Islet of Langerhans (tissue), 1 donor: Measurements from ENCODE around the gene SPOP.

Experiments used
- FAIRE-seq: peaks from one replicate; lab custom pipeline; 2011; peaks lifted over from hg19 to GRCh38; lab: Jason Lieb, UNC

SPOP gene

GRCh38 chr17:49583889-49584288 lies 94.0 kb downstream of the SPOP start:
- FAIRE-seq: no peak

DNA sequence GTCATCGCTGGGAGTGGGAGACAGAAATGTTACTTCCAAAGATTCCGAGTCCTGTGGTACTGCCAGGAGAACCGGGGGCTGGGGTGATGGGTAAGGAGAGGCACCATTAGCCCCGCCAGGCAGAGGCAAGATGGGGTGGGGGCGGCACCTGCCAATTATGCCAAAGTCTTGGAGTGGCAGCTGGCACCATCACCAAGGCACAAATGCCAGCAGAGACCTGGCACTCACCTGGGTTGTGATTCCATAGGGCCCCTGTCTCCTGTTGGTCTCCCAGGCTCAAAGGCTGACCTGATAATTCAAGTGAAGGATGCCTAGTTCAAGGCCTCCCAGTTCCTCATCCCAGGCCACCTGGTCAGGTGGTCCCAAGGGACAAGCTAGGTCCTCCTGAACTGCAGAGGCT lies 94.7 kb downstream of the SPOP start:
- FAIRE-seq: no peak

GRCh38 chr17:49582789-49583188 lies 95.1 kb downstream of the SPOP start:
- no peak for FAIRE-seq

DNA sequence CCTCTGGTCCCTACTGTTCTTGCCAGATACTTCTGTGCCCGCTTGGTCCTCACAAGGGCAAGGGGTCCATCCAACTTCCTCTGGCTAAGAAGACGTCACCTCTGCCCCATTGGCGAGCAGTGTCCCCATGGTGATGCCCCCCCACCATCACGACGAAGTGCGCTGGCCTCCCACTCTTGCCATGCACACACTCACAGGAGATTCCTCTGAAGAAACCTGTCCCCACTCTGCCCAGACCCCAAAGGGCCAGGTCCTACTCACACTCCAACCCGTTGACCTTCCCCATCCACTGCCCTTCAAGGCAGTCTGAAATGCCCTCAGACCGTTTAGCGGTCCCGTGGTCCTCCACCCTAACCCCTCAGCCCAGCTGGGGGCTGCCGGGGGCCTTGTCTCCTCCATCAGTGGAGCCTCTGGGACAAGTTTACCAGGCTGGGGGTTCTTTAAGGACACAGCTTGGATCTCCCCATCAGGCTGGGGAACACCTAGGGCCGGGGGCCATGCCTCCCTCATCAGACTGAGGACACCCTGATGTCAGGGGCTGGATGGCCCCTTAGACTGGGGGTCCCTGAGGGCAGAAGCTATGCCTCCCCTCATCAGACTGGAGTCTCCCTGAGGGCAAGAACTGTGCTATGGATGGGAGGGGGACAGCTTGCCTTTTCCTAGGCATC lies 95.7 kb downstream of the SPOP start:
- FAIRE-seq: no peak

GRCh38 chr17:49581648-49581998 lies 96.3 kb downstream of the SPOP start:
- no peak for FAIRE-seq

- FAIRE-seq: no peak
Measured at GRCh38 chr17:49580981-49581647, 96.8 kb downstream of the SPOP start.

DNA sequence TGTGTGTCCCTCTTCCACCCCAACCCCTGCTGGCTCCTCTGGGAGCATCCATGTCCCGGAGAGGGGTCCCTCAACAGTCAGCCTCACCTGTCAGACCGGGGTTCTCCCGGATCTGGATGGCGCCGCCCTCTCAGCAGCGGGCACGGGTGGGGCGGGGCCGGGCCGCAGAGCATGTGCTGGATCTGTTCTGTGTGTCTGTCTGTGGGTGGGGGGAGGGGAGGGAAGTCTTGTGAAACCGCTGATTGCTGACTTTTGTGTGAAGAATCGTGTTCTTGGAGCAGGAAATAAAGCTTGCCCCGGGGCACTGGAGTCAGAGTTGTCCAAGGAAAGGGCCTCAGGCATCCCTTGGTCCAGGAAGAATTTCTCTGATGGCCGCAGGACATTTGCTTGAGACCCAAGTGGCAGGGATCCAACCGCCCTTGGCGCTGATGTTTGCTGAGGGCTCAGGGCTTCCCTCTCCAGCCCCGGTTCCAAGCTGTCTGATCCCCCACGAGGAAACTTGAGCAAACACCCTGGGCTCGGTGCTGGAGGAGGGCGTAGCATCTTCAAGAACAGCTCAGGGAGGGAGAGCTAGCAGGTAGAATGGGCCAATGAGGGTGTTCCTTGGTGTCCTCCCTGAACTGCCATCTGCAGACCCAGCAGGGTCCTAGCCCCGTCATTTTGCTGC lies 97.7 kb downstream of the SPOP start:
- FAIRE-seq: no peak

- no peak for FAIRE-seq
Measured at GRCh38 chr17:49579522-49579921, 98.4 kb downstream of the SPOP start.

- no peak for FAIRE-seq
Measured at GRCh38 chr17:49578952-49579500, 98.9 kb downstream of the SPOP start.

- FAIRE-seq: no peak
Measured at GRCh38 chr17:49578414-49578813, 99.5 kb downstream of the SPOP start.

DNA sequence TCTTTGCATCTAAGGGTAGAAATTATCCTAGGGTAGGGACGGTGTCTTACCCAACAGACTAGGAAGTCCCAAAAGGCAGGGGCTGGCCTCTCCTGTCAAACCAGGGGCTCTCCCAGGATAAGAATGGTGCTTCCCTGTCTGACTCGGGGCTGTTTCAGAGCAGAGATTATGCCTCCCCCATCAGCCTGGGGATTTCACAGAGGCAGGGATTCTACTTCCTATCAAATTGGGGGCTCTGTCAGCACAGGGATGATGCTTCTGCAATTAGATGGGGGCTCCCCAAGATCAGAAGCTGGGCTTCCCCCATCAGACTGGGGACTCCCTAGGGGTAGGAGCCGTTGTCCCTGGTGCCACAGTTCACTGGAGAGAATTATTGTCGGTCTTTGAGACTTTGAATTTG lies 99.9 kb downstream of the SPOP start:
- no peak for FAIRE-seq

DNA sequence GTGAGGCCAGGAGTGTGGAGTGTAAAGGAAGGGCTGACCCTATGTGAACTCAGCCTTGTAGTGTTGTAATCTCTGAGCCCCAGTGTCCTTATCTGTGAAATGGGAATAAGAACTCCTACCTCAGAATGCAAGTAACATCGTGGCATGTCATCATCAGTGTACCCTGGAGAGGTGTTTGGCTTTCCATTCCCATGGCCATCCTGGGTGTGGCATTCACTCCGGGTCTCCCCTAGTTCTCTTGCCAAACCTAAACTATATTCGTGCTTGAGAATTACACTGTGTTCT lies 100.3 kb downstream of the SPOP start:
- FAIRE-seq: no peak

DNA sequence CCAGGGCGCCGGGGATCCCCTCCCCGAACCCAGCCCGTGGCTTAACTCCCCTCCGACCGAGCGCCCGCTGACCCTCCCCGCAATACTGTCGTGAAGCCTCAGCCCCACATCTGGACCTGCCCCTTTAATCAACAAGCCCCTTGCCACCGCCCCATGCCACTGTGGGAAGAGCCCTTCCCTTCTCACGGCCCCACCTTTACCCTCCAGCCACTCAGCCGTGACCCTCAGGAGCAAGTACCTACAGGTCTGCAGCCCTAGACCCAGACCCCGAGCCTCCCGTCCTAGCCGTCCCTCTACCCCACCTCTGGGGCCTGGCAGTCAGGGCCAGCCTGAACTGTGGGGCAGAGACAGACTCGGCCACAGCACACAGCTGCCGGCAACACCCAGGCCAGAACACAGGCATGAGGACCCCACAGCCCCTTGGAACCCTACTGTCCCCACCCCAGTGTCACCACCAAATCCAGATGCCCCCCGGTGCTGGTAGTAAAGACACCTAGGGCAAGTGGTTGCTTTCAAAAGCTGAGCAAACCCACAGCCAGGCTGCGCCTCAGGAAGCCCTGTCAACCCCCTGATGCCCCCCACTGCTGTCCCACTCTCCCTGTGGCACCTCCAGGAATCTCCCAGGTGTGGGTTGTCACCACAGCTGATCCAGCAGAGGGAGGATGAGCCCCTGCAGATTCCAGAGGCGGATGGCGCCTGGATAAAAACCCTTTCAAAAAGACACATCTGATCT lies 100.8 kb downstream of the SPOP start:
- FAIRE-seq: no peak

GRCh38 chr17:49576088-49576916 lies 101.6 kb downstream of the SPOP start:
- FAIRE-seq: no peak

GRCh38 chr17:49575679-49576087 lies 102.2 kb downstream of the SPOP start, which contains the start of gene NXPH3:
Gene NXPH3 (plus strand): TSS chr17:49575871. CDS start chr17:49576220, 349 bp downstream.
- FAIRE-seq: no peak

- FAIRE-seq: no peak
Measured at GRCh38 chr17:49574945-49575678, 102.8 kb downstream of the SPOP start.

- FAIRE-seq: no peak
Measured at GRCh38 chr17:49574323-49574781, 103.5 kb downstream of the SPOP start.

- FAIRE-seq: no peak
Measured at GRCh38 chr17:49573510-49574322, 104.2 kb downstream of the SPOP start.

DNA sequence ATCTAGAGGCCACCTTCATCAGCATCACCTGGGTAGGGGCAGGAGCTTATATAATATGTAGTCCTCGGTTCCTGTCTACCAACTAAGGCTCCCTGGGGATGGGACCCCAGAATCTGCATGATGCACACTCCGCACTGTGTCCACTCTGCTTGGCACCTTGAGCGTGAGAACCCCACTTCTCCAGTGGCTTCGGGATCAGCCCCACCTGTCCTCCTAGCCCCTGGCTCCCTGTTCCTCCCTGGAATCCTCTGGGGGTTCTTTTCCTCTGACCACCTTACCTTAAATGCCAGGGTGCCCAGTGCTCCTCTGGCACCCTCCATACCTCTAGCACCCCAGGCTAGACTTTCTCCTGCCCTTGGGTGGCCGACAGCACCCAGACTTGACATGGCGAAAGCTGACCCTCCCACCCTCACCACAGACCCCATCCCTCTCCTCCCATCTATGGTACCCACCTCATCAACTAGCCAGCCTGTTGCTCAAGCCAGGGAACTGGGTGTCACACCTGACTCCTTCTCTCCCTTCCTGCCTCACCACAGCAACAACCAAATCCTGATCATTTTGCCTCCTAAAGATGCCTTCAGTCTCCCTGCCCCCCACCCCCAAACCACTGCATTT lies 105.0 kb downstream of the SPOP start:
- no peak for FAIRE-seq

DNA sequence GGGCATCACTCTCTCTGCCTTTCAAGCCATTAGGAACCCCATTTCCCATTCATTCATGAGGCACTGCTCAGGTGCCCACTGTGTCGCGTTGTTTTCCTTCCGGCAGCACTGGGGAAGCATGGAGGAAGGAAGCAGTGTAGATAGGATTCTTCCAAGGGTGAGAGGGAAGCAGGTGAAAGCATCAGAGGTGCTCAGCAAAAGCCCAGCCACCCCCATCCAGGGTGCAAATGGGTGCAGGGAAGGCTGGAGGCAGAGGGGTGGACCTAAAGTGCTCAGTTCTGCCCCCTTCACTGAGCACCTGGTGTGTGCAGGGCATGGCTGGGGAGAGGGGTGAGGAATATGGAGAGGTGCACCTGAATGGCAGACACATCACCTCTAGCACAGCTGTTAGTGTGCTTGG lies 105.7 kb downstream of the SPOP start:
- FAIRE-seq: no peak
